Heart left ventricle (tissue), 13 donors: ENCODE measurements around the gene TNFSF11.

ENCODE experiments used
- CTCF ChIP-seq, 12 donors: fragments of 200-600 bp; sonication (generic) in 4 of 12; IDR thresholded peaks; one replicate each; pipeline versions ENCODE4 v1.5.0 to v1.8.0; 2018 to 2022; ENCODE audit warnings: antibody characterized with exemption in 12 of 12, mild to moderate bottlenecking in 5 of 12
- POLR2A ChIP-seq, 2 donors: fragments of 450-650 bp; IDR thresholded peaks; one replicate each; pipeline ENCODE4 v1.6.1; 2017; ENCODE audit warnings: antibody characterized with exemption in 2 of 2, mild to moderate bottlenecking in 2 of 2, moderate library complexity in 2 of 2
- donor health status: ischemic (EF 13 %, LVEDD 7.1; RV severe dilation, severe dysfunction).
- donor health status: DM: no; HTN: yes; CAD: no.
- donor health status: DM: no; HTN: no; CAD: no.
- donor health status: ischemic (EF 25% LVEDD 6.9; RV normal size, moderate dysfunction).
- donor health status: ischemic (EF 25% LVEDD 5.7; RV mildly dilated, moderate dysfunction).
- donor health status: ischemic (EF 35%, LVEDD 5.7; RV mildly dilated, moderate dysfunction).
- donor health status: nonischemic (EF 11% LVEDD 7.7; RV severe dilation, severe dysfunction).
- donor health status: DM: yes; HTN: yes; CAD: no.
- donor health status: PGD.
- donor health status: ischemic (EF 29% LVEDD 5.4; RV normal size, mild dysfunction).
- donor health status: nonischemic (EF 23%, LVEDD 6.1; RV moderate dilation, normal function).

DNA sequence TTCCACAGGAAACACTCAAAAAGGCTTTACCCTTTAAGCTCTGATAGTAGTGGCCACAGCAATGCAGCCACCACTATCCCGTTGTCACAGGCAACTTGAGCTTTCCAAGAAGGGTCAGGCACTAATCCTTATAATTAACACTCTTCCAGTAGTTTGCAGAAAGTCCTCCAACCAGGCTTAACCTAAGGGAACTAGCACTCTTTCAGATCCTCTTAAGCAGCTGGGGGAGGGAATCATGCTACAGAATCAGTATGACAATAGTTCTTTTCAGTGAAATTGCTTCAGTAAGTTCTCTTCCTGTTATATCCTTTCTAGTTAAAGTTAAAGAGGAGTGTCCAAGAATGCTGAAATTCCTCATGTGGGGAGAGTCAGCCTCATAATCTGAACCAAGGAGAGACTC is 82.2 kb downstream of the TNFSF11 start:
- TF ChIP-seq CTCF (IDR thresholded peaks at IDR 0.05) (no peak), POLR2A (IDR thresholded peaks at IDR 0.05) (no peak)
